ACHN (cell line): ENCODE data around the gene CD4.

Source experiments
- DNase-seq: peaks from one replicate; pipeline ENCODE4 v3.0.0-alpha.2; 2015
- in situ Hi-C: cut with HindIII; loops from 2 replicates; pipeline ENCODE4 v1.10.0; 2017; ENCODE audit warnings: low sequenced_read_pairs, low pct_ligation_motif_present, low pct_unique_long_range_greater_than_20kb

The CD4 gene

DNA sequence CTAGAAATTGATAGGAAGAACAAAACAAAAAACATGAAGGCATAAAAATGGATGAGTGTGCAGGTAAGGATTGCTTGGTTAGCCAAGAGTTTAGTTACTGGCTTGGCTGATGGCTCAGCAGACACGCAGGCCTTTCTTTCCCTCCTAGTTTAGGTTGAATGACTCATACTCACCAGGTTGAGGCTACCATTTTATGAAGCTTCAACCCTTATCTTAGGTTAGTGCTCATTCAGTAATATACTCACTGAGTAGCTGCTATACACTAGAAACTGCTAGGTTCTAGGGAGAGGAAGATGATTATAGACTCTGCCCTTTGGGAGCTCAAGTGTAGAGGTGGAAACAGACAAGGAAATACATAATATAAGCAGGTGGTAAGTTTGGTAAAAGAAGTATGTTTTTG, 44.9 kb downstream of the CD4 start:
- in situ Hi-C loops = no loop called here

DNA sequence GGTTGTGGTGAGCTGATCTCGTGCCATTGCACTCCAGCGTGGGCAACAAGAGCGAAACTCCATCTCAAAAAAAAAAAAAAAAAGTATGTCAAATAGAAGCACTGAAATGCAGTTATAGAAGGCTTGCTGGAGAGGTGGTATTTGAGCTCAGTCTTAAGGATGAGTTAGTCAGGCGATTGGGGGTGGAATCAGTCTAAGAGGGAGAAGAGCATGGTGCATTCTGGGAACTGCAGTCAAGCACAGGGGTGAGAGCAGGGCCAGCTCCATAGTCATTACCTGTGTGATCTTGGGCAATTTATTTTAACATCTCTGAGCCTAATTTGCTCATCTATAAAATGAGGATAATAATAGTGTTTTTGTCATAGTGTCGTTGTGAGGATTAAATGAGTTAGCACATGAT, 45.5 kb downstream of the CD4 start:
- no peak for DNase-seq
- in situ Hi-C loops = no loop called here

More for the DNA sequence above, 44.9 kb downstream of the CD4 start:
- DNase-seq = peak; percentile 42

- no peak for DNase-seq
- in situ Hi-C loops = no loop called here
These were observed 47.5 kb downstream of the CD4 start for GRCh38 chr12:6836851-6837250.

GRCh38 chr12:6837370-6838060, 48.2 kb downstream of the CD4 start:
- no peak for DNase-seq
- in situ Hi-C loops = no loop called here

GRCh38 chr12:6838854-6839253, 49.5 kb downstream of the CD4 start:
- no peak for DNase-seq
- in situ Hi-C loops = no loop called here

DNA sequence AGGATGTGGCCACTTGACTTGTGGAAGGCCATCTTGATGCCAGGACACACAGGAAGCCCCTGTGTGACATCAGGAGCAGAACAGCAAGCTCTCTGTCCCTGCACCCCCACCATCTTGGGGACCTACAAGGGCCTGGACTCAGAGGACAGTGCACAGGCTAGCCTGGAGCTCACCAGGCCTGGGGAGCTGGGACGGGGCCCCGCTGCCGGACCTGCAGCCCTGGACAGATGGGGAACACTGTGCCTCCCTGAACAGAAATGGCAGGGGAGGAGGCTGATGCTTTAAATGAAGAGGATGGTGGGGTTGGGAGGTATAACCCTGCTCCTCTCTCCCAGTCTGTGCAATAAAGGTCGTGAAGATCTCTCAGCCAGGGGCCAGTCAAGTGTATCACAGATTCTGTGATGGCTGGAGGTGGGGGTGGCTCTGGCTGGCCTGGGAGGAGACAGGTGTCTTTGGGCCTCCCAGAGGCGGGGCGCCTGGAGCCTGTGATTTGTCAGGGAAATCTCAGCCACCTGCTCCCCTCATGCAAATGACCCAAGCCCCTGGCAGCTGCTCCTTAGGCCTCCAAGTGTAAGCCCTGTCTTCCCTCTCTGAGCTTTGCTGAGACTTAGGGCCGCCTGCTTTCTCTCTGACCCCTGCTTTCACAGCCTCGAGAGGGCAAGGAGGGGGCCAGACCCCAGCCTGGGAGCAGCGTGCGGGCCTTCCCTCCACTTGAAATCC, 50.3 kb downstream of the CD4 start:
- in situ Hi-C loops = no loop called here
- DNase-seq = no peak

DNA sequence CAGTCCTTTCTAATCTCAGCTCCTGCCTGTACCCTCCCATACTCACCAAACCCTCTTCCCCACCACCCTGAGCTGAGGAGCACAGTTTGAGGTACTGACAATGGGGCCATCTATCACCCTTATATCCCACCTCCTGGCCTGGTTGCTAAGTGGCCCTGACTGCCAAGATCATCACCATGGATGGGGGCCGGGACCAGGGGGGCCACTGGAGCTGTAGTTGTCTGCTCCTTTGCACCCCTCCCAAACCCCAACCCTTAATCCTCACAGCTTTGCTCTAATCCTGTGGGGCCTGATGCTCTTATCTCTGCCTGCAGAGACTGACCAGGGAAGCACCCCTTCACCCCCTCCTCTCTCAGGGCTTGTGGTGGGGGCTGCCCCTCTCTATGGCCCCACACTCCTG, 51.0 kb downstream of the CD4 start:
- DNase-seq = no peak
- in situ Hi-C loops = no loop called here

DNA sequence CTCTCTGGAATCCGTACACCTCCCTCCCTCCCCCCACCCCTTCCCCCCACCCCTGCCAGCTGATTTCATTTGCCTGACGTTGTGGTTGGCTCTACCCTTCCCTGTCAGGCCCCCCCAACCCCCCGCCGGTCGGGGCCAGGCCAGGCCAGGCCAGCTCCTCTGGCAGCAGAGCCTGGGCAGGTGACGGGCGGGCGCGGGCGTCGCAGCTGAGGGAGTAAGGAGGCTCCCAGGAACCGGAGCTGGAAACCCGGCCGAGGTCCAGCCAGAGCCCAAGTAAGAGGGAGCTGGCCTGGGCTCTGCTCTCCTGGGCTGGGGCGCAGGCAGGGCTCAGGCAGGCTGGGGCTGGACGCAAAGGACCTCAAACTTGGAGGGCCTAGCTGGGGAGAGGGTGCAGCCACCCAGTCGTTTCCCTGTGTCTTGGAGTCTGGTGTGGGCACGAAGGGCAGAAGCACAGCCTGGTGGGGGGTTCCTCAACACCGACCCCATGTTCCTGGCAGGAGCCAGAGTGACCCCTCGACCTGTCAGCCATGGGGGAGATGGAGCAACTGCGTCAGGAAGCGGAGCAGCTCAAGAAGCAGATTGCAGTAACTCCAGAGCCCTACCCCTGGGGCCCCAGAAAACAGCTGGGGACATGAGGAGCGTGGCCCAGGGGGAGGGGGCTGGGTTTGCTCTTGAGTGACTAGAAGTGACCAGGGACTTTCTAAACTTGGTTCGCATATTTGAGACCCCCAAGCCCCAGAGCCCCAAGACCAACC, 51.6 kb downstream of the CD4 start, which contains the start of gene GNB3:
TSS of gene GNB3 (plus strand) at position 165 of the 755 bp plus-strand sequence. CDS start at position 528, 363 bp downstream.
- in situ Hi-C loops = no loop called here
- no peak for DNase-seq

GRCh38 chr12:6842075-6842474, 52.7 kb downstream of the CD4 start:
- no peak for DNase-seq
- in situ Hi-C loops = no loop called here

DNA sequence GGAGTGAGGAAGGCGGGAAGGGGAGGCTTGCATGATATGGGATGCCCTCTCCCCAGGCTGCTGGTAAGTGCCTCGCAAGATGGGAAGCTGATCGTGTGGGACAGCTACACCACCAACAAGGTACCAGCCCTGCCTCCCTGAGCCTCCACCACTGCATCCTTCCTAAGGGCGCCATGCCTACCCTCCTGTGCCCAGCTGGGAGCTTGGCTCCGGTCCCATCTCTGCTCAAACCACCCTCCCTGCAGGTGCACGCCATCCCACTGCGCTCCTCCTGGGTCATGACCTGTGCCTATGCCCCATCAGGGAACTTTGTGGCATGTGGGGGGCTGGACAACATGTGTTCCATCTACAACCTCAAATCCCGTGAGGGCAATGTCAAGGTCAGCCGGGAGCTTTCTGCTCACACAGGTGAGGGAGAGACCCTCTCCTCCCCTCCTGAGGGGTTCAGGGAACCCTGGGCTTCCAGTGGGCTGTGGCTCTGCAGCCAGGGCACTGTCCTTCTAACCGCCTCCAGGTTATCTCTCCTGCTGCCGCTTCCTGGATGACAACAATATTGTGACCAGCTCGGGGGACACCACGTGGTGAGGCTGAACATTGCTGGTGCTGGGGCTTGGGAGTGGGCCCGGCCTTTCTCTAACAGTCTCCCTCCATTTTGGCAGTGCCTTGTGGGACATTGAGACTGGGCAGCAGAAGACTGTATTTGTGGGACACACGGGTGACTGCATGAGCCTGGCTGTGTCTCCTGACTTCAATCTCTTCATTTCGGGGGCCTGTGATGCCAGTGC, 54.0 kb downstream of the CD4 start:
- in situ Hi-C loops = no loop called here
- no peak for DNase-seq

DNA sequence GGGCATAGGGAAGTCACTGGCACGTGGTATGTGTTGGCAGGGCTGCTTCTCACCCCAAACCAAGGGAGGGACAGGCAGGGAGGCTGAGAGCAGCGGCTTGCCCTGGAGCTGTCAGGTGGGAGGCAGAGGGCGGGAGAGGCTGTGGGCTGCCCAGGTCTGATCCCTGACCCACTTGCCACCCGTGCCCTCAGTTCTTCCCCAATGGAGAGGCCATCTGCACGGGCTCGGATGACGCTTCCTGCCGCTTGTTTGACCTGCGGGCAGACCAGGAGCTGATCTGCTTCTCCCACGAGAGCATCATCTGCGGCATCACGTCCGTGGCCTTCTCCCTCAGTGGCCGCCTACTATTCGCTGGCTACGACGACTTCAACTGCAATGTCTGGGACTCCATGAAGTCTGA, 56.1 kb downstream of the CD4 start:
- in situ Hi-C loops = no loop called here
- no peak for DNase-seq

- in situ Hi-C loops = no loop called here
- DNase-seq = no peak
These were observed 57.1 kb downstream of the CD4 start for GRCh38 chr12:6846316-6846869.

DNA sequence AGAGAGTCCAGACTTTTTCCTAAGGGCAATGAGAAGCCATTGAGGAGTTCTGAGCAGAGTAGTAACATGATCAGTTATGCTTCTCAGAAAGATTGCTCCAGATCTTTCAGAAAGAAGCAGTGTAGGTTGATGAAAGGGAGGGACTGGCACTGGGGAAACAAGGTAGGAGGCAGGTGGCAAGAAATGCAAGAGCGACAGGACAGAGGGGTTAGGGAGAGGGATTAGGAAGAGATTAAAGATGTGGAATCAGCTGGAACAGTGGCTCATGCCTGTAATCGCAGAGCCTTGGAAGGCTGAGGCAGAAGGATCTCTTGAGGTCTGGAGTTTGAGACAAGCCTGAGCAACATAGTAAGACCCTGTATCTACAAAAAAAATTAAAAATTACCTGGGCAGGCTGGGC, 58.3 kb downstream of the CD4 start:
- in situ Hi-C loops = no loop called here
- no peak for DNase-seq

- in situ Hi-C loops = no loop called here
- DNase-seq = no peak
These were observed 60.1 kb downstream of the CD4 start for GRCh38 chr12:6849427-6849826.

GRCh38 chr12:6849976-6850560, 60.7 kb downstream of the CD4 start:
- no peak for DNase-seq
- in situ Hi-C loops = no loop called here

- in situ Hi-C loops = no loop called here
- DNase-seq = no peak
These were observed 61.4 kb downstream of the CD4 start for GRCh38 chr12:6850796-6851152.

- peak; percentile 100 for DNase-seq
- in situ Hi-C loops = no loop called here
These were observed 62.0 kb downstream of the CD4 start, which contains the start of gene CDCA3 for GRCh38 chr12:6851153-6851920. Gene CDCA3 (minus strand): TSS chr12:6851286. CDS start chr12:6850952, 334 bp downstream.
